Stimulated activated CD8-positive, alpha-beta memory T cell treated with anti-CD3 and anti-CD28 coated beads, Interleukin-15, amount 100 ng/mL, for 24 hours (primary cell): ENCODE results near the gene NMRK1.

Source experiments
- DNase-seq: peaks from one replicate; pipeline ENCODE4 v3.0.0-alpha.2; 2020; ENCODE audit warnings: low read depth

Gene NMRK1

DNA sequence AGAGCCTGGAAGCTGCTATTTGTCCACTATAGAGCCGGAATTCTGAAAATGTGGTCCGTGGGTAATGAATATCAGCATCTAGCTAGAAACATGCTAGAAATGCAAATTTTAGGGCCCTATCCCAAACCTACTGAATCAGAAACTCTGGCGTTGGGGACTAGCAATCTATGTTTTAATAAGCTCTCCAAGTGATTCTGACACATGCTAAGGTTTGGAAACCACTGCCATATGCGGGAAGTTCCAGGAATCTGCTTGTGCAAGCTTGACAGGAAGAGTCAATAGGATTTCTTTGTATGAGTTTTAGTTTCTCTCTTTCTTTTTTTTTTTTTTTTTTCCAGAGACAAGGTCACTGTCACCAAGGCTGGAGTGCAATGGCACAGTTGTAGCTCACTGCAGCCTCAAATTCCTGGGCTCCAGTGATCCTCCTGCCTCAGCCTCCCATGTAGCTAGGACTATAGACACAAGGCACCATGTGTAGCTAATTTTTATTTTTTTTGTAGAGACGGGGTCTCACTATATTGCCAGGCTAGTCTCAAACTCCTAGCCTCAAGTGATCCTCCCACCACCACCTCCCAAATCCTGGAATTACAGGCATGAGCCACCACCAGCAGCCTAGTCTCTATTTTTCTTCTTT is 33.5 kb downstream of the NMRK1 start:
- DNase-seq = no peak

DNA sequence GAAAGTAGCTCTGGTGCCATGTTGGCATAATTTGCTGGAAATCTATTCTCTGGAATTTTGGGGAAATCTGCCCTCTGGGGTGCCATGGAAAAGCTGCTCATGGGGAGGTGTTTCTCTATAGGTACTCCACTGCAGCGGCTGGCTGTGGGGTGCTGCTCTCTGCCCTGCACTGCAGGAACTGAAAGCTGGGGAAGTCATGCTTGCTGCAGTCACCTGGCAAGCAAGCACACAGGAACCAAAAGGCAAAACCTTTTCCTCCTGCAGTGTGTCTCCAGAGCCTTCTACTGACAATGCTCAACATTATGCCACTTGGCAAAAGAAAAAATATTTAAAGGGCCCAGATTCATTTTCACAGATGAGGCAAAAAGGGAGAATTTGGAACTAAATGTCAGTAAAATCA is 34.1 kb downstream of the NMRK1 start:
- no peak for DNase-seq

DNA sequence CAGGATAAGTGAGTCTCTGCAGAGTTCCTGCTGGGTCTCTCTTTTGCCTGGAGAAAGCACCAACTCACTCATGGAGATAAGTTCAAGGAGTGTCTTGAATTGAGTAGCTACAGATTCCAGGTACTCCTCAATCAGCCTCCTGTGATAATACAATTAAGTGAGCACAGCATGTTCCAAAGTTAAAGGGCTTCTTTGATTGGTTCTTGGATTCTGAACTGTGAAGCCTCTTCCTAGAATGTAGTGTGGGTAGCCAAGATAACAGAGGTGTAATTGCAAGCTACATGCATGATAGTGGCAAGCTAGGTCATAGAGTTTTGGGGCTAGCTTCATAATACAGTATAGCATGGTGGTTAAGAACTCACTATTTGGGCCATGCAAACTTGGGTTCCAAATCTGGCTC is 36.7 kb downstream of the NMRK1 start:
- DNase-seq = no peak

- DNase-seq = no peak
Observed at GRCh38 chr9:75047506-75047905, 40.4 kb downstream of the NMRK1 start.

DNA sequence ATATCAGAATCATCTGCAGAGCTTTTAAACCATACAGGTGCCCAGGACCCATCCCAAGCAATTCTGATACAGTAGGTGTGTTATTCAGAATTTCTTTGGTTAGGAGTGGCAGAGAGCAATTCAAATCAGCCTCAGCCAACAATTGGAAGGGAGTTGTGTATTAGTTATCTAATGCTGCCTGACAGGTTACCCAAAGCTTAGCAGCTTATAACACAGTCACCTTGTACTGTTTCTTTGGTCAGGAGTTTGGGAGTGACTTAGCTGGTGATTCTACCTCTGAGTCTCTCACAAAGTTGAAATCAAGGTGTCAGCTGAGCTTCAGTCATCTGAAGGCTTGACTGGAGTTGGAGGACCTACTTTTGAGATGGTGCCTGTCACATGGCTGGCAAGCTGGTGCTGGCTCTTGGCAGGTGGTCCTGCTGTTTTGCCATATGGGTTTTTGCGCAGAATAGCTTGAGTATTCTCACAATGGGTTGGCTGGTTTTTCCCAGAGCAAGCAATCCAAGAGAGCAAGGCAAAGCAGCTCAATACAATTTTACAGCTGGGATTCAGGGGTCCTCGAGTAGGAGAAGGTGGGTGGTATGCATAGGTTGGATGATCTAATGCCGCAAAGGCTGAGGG is 41.1 kb downstream of the NMRK1 start:
- DNase-seq = no peak

GRCh38 chr9:75041041-75041440 is 46.9 kb downstream of the NMRK1 start:
- DNase-seq = no peak

DNA sequence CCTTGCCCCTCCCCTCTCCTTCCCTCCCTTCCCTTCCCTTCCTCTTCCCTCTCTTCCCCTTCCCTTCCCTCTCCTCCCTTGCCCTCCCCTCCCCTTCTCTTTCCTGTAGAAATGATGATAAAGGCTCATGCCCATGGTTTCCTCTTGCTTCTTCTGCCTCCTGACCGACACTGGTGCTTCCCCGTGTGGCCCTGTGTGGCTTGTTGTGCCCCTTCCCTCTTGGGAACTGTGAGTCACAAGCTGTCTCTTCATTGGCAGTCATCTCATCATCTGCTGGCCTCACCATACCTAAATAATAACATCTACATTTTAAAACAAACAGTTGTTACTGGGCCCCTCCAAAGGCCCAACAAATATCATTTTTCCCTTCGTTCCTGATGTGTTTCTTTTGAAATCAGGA is 48.2 kb downstream of the NMRK1 start:
- no peak for DNase-seq

DNA sequence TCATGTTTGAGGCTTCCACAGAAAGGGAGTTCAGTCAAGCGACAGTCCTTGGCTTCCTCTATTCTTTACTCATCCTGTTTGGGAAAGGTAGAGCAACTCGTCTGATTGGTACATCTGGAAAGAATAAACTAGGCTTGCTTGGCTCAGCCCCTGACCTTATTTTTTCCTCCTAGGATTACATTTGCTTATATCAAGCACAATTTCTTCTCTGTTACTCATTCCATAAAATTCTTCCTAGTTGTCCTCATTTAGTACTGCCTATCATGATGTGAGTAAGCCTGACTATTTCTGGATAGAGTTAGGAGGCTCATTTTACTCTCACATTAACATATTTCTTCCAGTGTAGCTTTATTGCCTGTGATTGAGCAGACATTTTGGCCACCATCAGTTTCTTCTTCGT is 48.9 kb downstream of the NMRK1 start:
- no peak for DNase-seq

DNA sequence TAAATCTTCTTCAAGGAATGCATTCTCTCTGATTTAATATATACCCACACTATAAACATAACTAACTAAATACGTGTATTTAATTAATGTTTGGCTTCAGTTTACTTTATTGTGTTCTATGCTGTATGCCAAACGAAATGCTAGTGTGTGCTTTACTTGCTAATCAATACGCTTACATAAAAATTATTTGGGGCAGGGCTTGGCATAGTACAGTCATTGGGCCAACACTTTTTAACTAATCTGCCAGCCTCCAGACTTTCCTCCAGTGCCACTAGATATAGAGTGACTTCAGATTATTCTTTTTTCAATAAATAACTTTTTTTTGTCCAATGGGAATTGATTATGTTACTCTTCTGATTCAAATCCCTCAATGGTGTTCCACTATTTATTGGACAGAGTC is 51.2 kb downstream of the NMRK1 start:
- no peak for DNase-seq

DNA sequence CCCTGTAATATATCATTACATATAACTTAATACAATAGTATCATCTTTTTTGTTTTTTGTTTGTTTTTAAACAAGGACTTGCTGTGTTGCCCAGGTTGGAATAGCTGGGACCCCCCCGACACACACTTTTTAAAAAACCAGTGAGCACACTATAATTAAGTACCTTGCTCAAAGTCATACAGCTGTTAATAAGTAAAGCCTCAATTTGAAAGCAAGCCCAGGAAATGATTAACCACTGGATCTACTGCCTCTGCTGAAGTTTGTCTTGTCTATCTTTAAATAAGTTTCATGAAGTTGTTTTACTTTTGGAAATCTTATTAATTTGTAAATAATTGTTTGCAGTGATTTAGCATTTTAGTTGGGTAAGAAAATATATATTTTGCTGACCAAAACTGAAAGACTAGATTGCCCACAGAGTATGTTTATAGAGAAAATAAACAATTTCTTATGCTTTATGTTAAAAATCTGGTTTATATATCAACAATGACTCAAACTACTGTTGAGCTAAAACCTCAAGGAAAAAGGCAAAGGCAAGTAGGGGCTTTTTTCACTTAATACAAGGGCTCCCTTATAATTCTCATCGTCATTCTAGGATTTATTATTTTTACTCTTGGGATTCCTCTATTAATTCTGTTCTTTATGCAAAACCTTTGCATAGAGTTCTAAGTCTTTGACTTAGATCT is 54.0 kb downstream of the NMRK1 start:
- DNase-seq = no peak

- DNase-seq = peak; percentile 22
Observed at GRCh38 chr9:75027187-75028107, 60.5 kb downstream of the NMRK1 start.

DNA sequence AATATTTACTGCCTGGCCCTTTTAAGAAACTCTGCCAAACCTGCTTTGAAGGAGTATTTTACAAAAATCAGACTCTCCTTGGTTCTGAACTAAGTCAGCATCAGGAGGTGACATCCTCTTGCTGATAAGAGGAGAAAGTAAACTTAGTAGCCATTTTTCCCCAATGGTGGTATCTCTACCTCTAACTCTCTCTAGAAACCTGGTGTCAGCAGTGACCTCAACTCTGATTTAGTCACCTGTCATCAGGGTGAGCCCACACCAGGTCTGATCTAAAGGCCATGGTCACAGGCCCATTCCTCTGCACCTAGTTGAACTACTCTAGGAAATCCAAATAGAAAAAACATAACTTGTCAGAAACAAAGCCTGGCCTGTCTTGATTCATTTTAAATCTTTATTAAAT is 64.1 kb downstream of the NMRK1 start:
- DNase-seq = no peak

- DNase-seq = no peak
Observed at GRCh38 chr9:75019654-75020053, 68.3 kb downstream of the NMRK1 start.

GRCh38 chr9:75019022-75019421 is 68.9 kb downstream of the NMRK1 start:
- DNase-seq = no peak

DNA sequence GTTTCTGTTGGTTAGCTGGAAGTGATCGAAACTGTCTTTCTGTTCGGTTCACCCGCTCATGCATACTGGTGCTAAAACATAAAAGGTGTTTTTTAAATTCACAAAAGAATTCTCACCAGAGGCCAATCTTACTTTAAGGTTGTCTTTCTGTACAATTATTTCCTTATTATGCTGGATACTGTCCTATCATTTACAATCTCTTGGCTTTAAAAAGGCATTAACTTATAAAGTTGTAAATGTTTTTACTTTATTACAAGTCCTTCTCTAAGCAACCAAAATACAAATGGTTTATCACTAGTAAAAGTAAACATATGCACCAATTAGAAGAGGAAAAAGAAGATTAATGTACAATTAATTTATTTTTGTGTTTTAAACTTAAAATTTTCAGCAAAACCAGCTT is 70.6 kb downstream of the NMRK1 start:
- no peak for DNase-seq

GRCh38 chr9:75013735-75014134 is 74.2 kb downstream of the NMRK1 start:
- no peak for DNase-seq
